GM18870 (cell line): ENCODE measurements around the gene PATE1.

Experiments
- ATAC-seq: cut with Tn5 transposase; IDR thresholded peaks from one replicate; pipeline ENCODE4 v1.9.1; 2021; ENCODE audit warnings: moderate library complexity; ENCODE audit not compliant: unreplicated experiment

PATE1 gene

DNA sequence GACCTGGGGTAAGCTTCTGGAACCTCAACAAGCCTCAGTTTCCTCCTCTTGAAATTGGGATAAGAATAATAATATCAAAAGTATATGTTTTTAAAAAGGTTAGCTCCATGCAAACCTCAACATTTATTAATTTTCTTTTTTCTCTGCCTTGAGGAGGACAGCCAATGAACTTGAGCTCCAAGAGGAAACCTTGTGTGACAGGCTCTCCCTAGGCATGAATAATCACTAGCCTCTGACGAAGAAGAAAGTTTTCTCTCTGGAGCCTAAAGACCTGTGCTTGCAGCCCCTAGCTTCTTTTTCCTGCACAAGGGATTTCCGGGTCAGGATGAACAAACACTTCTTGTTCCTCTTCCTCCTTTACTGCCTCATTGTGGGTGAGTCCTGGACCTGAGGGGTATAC lies 41.7 kb downstream of the PATE1 start, which contains the start of gene PATE3:
Gene PATE3, plus strand, starts transcription at position 301 of the 400 bp plus-strand sequence. Its CDS starts 25 bp downstream, at position 326.
- no peak for ATAC-seq

DNA sequence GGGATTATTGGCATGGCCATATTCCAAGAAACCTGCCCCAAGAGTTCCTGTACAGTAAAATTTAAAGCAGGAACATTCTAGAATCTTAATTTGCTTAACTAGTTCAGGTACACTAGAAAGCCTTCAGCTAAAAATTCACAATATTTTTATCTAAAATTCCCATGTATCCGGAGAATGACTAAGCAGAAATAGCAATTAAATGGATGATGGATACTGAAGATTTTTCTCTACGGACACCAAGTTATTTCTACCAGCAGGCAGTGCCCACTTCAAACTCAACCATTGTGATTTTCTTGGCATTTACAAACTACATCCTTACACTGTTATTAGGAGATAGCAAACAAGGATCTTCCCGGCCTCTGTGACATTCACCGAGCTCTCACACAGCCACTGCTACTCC lies 44.7 kb downstream of the PATE1 start:
- no peak for ATAC-seq

DNA sequence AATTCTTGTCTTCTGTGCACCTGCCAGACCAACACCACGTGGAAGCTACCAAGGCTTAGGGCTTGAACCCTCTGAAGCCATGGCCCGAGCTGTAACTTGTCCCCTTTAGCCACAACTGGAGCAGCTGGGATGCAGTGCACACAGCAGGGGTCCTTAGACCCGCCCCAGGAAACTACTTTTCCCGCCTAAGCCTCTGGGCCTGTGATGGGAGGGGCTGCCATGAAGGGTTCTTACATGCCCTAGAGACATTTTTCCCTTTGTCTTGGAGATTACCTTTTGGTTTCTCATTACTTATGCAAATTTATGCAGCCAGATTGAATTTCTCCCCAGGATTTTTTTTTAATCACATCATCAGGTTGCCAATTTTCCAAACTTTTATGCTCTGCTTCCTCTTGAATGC lies 51.6 kb downstream of the PATE1 start:
- ATAC-seq: no peak
